Astrocyte of the spinal cord (primary cell): ENCODE measurements around the gene TRPM3.

Source experiments
- DNase-seq: peaks from one replicate; pipeline ENCODE4 v3.0.0; 2011; ENCODE audit warnings: low read depth, low spot score
- H3K4me3 ChIP-seq: 2 replicates; pipeline ENCODE4 v1.5.1; 2011; ENCODE audit warnings: low read depth, mild to moderate bottlenecking, low read length, moderate library complexity
- in situ Hi-C: cut with HindIII; loops from 2 replicates; pipeline ENCODE4 v1.10.0; 2017; ENCODE audit warnings: low sequenced_read_pairs
- TF ChIP-seq, protein P1 (sequence below): IDR thresholded peaks from 2 replicates; pipeline ENCODE4 v1.5.1; 2012; ENCODE audit warnings: low read depth, mild to moderate bottlenecking, low read length, inconsistent platforms

The TRPM3 gene

GRCh38 chr9:70792796-70793195 is 328.6 kb downstream of the TRPM3 start:
- no peak for DNase-seq
- TF ChIP-seq, protein P1, sequence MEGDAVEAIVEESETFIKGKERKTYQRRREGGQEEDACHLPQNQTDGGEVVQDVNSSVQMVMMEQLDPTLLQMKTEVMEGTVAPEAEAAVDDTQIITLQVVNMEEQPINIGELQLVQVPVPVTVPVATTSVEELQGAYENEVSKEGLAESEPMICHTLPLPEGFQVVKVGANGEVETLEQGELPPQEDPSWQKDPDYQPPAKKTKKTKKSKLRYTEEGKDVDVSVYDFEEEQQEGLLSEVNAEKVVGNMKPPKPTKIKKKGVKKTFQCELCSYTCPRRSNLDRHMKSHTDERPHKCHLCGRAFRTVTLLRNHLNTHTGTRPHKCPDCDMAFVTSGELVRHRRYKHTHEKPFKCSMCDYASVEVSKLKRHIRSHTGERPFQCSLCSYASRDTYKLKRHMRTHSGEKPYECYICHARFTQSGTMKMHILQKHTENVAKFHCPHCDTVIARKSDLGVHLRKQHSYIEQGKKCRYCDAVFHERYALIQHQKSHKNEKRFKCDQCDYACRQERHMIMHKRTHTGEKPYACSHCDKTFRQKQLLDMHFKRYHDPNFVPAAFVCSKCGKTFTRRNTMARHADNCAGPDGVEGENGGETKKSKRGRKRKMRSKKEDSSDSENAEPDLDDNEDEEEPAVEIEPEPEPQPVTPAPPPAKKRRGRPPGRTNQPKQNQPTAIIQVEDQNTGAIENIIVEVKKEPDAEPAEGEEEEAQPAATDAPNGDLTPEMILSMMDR, result no peak
- H3K4me3 ChIP-seq, result no peak overlapping the region
- in situ Hi-C loops, result no loop called here

DNA sequence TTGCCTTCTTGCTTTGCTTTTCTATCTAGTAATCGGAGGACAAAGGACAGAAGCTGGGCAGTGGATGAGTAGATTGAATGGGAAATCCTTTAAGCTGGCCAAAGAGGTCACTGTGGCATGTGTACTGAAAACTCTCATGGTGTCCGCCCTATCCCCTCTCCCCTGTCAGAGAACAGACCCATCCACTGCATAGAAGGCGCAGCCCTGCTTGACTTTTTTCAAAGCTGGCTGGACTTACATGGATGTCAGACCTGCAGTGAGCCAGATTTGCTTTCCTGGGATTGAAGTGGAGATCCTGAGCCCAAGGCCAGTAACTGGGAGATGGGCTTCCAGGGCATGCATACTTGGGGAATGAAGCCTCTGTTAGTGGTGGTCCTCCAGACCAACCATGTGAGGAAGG is 329.5 kb downstream of the TRPM3 start:
- in situ Hi-C loops, result no loop called here
- no peak for DNase-seq
- no peak overlapping the region for H3K4me3 ChIP-seq
- TF ChIP-seq, protein P1, result no peak

DNA sequence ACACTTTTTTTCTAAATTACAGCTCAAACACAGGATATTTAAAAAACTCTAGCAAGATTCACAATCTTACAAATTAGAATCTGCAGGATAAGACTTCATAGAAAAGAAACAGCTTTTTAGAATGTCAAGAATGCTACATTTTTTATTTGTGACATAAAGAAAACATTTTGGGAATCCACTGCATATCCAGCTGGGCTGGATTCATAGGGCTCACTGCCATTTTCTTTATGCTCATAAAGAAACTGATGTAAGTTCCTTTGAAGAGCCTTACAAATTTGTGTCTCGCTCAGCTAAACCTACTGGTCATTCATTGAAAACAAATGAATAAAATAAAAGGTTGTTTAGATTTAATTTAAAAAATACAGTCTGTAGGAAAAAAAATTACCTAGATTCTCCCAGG is 332.3 kb downstream of the TRPM3 start:
- in situ Hi-C loops, result no loop called here
- DNase-seq, result no peak
- no peak overlapping the region for H3K4me3 ChIP-seq
- TF ChIP-seq, protein P1, result no peak

DNA sequence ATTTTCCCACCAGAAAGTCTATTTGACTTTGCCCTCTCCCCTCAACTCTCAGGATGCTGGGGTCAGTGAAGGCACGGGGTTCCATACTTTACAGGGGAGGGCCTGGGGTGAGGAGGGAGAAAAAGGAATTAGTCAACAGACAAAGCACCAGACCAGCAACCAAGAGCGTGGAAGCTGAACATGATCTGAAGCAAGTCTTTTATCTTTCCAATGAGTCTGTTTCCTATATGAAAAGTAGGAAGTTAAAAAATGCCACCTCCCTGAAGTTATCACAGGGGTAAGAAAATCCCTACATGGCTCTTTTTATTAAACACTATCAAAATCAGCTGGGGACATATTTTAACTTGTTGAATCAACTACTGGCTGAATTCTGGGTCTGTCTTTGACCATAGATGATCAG is 337.0 kb downstream of the TRPM3 start:
- no peak for DNase-seq
- TF ChIP-seq, protein P1, result no peak
- in situ Hi-C loops, result no loop called here
- H3K4me3 ChIP-seq, result no peak overlapping the region

GRCh38 chr9:70778568-70778967 is 342.9 kb downstream of the TRPM3 start:
- no peak for DNase-seq
- in situ Hi-C loops, result no loop called here
- TF ChIP-seq, protein P1, result no peak

DNA sequence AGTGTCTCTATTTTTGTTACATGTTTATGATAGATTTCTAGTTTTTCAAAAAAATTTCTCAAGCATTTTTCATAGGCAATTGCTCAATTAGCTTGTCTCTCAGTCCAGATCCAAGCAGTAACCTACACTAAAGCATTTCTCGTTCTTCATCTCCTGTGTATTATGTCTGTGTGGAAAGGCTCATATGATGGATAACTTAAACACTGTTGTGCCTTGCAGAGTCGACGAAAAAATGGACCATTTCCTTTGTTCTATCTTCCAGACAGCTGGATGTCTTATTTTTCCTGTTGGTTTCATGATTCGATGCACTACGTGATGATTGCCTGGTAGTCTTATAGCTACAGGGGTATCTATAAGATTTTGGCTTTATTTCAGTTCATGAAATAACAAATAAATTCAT is 347.8 kb downstream of the TRPM3 start:
- no peak overlapping the region for H3K4me3 ChIP-seq
- DNase-seq, result no peak
- in situ Hi-C loops, result no loop called here
- TF ChIP-seq, protein P1, result no peak

More at GRCh38 chr9:70778568-70778967, 342.9 kb downstream of the TRPM3 start:
- no peak overlapping the region for H3K4me3 ChIP-seq

DNA sequence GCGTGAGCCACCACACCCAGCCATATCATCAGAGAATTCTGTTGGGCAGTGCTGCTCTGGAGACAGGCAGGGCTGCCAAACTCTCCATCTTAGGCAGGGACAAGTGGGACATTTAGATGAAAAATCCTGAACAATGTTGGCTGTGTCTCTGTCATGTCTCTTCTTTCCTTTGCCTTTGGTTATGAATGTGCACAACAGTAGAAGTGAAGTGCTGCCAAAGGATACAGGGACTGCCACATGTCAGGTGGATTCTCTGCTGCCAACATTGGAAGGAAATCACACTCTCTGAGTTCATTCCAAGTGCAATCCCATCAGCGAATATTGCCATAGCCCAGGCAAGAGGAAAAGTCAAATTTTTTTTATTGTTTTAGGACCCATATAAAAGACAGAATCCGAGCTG is 348.8 kb downstream of the TRPM3 start:
- DNase-seq, result no peak
- in situ Hi-C loops, result no loop called here
- H3K4me3 ChIP-seq, result no peak overlapping the region
- TF ChIP-seq, protein P1, result no peak
